Spinal cord (tissue), 10 donors: Measurements from ENCODE around the gene TBCCD1. TPM values are rescaled to one million over a fixed set of nuclear protein-coding genes. Genes with fewer than 3 reads are reported as not detected.
"Not testable (repeated sequence)": the region's sequence is repeated elsewhere in the genome, so short reads cannot be mapped to it uniquely, and the experiment has no call there.

ENCODE experiments used
- DNase-seq, 6 donors: peaks; one replicate each; pipeline versions ENCODE4 v3.0.0 to v3.0.0-alpha.2; 2013 to 2015; ENCODE audit warnings: low spot score in 6 of 6, low read depth in 4 of 6
- H3K27ac ChIP-seq: one replicate; pipeline ENCODE4 v1.5.1; 2013; ENCODE audit warnings: low read depth, low read length, control low read depth
- H3K27me3 ChIP-seq: one replicate; pipeline ENCODE4 v1.6.1; 2013; ENCODE audit warnings: low read length; ENCODE audit not compliant: control insufficient read depth, insufficient read depth
- H3K36me3 ChIP-seq: one replicate; pipeline ENCODE4 v1.6.1; 2013; ENCODE audit warnings: low read length; ENCODE audit not compliant: control insufficient read depth, insufficient read depth
- H3K4me1 ChIP-seq: one replicate; pipeline ENCODE4 v1.6.1; 2013; ENCODE audit warnings: low read length; ENCODE audit not compliant: control insufficient read depth, insufficient read depth
- H3K4me3 ChIP-seq: one replicate; pipeline ENCODE4 v1.5.1; 2013; ENCODE audit warnings: low read depth, low read length, control low read depth
- H3K9me3 ChIP-seq: one replicate; pipeline ENCODE4 v1.6.1; 2013; ENCODE audit warnings: low read length; ENCODE audit not compliant: control insufficient read depth, insufficient read depth
- WGBS: methylation state at CpG from one replicate; pipeline ENCODE4 v1.1.5; 2013; ENCODE audit warnings: missing lambda C conversion rate; ENCODE audit not compliant: insufficient coverage; 5-methylcytosine and 5-hydroxymethylcytosine counted together
- polyA plus RNA-seq, 2 donors: library from polyadenylated mRNA; unstranded; fragments of 120-200 nt; gene quantifications; one replicate each; pipeline ENCODE4 v1.2.1, GENCODE V29; 2013; ENCODE audit not compliant: insufficient read length in 2 of 2
- total RNA-seq, 2 donors: library from RNA; depleted of rRNA in 1 of 2; stranded (reverse); fragments of 120-200 nt in 1 of 2; fragments of >200 nt in 1 of 2; gene quantifications; one replicate each; pipeline versions ENCODE4 v1.2.3 to v1.2.4, GENCODE V29; 2013 to 2014
- donor health status: healthy.

Gene TBCCD1
- total and polyA plus RNA-seq, 4 donors = 17.1 to 30.1 (median 22.0) TPM

GRCh38 chr3:186586245-186586644 is 19.1 kb upstream of the TBCCD1 start:
- not testable (repeated sequence) for H3K4me3 ChIP-seq, H3K27me3 ChIP-seq, H3K4me1 ChIP-seq, DNase-seq, H3K9me3 ChIP-seq, H3K27ac ChIP-seq
- H3K36me3 ChIP-seq = peaks cover 16% of the 10 kb centered on the region
- WGBS = 80% methylated on average over 3 of the region's 9 CpGs

DNA sequence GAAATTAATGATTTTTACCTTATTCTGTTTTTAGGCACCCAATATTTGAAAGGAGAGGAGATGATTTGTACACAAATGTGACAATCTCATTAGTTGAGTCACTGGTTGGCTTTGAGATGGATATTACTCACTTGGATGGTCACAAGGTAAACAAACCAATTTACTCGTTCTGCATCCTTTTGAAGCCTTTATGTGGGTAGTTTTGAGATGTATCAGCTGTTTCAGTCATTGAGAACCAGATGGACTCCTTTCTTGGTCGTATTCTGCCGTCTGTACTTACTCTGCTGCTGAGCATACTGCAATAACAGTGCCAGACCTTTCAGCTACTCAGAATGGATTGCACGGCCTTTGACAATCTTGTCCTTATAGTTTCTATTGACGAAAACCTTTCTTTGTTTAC is 16.7 kb upstream of the TBCCD1 start:
- WGBS = no CpG with 5 or more reads among the region's 5 CpGs
- H3K36me3 ChIP-seq = peaks cover 19% of the 10 kb centered on the region

DNA sequence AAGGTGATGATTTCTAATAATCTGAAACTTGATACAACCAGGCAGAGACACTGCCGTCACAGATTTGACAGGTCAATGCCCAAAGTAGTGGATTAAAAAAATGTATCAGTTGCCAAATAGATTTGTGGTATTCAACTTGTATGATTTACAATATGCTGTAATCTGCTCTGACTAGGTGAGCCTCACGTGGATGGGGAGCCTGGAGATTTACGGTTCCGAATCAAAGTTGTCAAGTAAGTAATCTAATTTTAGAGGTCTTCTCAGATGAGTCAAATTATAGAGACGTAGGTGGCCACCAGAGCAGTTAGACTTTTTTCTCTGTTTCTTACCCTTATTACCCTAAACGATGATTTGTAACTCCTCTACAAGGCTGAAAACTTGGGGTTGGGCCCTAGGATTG is 15.4 kb upstream of the TBCCD1 start:
- Histone ChIP-seq H3K9me3 (no peaks in the 10 kb centered on the region), H3K27ac (no peak overlapping the region), H3K4me1 (no peaks in the 10 kb centered on the region), H3K4me3 (no peak overlapping the region), H3K36me3 (peaks cover 19% of the 10 kb centered on the region), H3K27me3 (no peaks in the 10 kb centered on the region)
- DNase-seq = no peak
- WGBS = 100% methylated on average over 1 of the region's 6 CpGs

More for the DNA sequence above, 16.7 kb upstream of the TBCCD1 start:
- Histone ChIP-seq H3K4me3 (no peak overlapping the region), H3K4me1 (no peaks in the 10 kb centered on the region), H3K27ac (no peak overlapping the region), H3K9me3 (no peaks in the 10 kb centered on the region), H3K27me3 (no peaks in the 10 kb centered on the region)
- peak in 1 of 6 donors; percentile 27 for DNase-seq

DNA sequence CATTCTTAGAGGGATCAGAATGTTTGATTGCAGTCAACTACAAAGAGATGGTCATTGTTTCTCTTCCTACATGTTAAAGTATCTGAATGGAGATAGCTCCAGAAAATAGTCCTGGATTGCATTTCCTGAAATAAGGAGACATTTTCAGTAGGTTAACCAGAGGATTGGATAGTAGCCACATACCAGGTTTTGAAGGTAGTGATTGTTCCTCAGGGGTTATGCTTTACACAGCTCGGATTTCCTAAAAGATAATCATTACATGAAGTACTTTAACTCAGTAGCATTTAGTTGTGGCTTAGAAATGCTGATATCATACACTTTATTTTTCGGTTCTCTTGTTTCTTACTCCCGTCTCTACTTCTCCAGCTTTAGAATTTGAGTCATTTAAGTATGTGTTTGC is 13.6 kb upstream of the TBCCD1 start:
- H3K27me3 ChIP-seq = no peaks in the 10 kb centered on the region
- peaks cover 19% of the 10 kb centered on the region for H3K36me3 ChIP-seq
- no peaks in the 10 kb centered on the region for H3K4me1 ChIP-seq
- no peaks in the 10 kb centered on the region for H3K9me3 ChIP-seq
- no peak overlapping the region for H3K4me3 ChIP-seq
- WGBS = no CpG with 5 or more reads among the region's 3 CpGs
- no peak for DNase-seq
- H3K27ac ChIP-seq = no peak overlapping the region

- DNase-seq = no peak
- Histone ChIP-seq H3K36me3 (peaks cover 14% of the 10 kb centered on the region), H3K27ac (no peak overlapping the region), H3K9me3 (no peaks in the 10 kb centered on the region), H3K4me3 (no peak overlapping the region), H3K4me1 (no peaks in the 10 kb centered on the region), H3K27me3 (no peaks in the 10 kb centered on the region)
- no CpG with 5 or more reads among the region's 2 CpGs for WGBS
Measured at GRCh38 chr3:186577521-186577920, 10.4 kb upstream of the TBCCD1 start.

- H3K9me3 ChIP-seq = no peaks in the 10 kb centered on the region
- no peak overlapping the region for H3K27ac ChIP-seq
- DNase-seq = no peak
- peaks cover 15% of the 10 kb centered on the region for H3K4me1 ChIP-seq
- WGBS = no CpG with 5 or more reads among the region's 2 CpGs
- no peaks in the 10 kb centered on the region for H3K27me3 ChIP-seq
- H3K4me3 ChIP-seq = peak overlapping the region; percentile 73
- peaks cover 8% of the 10 kb centered on the region for H3K36me3 ChIP-seq
Measured at GRCh38 chr3:186571644-186572013, 4.5 kb upstream of the TBCCD1 start.

DNA sequence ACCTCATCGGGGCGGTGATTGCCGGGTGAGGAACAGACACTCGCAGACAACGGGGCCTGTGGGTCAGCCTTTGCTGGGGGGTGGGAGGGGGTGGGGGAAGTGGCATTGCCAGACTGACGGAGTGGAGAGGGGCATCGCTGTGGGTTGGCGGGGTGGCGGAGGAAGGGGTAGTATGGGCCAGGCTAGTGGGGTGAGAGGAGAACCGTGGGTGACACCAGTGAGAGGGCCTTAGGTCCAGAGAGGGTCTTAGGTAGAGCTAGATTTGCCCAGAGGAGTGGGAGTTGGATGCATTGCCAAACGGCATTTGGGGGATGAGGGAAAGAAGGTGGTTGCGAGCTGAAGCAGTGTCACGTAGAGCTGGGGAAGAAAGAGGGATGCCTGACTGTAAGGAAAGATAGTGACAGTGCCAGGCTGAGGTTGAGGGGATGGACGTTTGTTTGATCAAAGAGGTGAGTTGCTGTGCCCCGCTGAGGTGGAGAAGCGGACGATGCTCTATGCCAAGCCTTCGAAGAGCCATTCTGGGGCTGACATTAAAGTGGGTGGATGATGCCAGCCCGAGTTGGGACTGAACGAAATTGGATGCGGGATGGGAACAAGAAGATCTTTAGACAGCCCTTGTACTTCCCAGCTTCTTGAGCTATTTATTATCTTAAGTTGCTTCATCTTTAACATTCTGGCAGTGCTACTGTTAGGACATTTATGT is 4.0 kb upstream of the TBCCD1 start:
- WGBS = 9% methylated on average over 21 of the region's 21 CpGs
- Histone ChIP-seq H3K4me3 (peak overlapping the region; percentile 73), H3K27ac (peak overlapping the region; percentile 67), H3K4me1 (peaks cover 17% of the 10 kb centered on the region), H3K9me3 (no peaks in the 10 kb centered on the region), H3K36me3 (peaks cover 8% of the 10 kb centered on the region), H3K27me3 (no peaks in the 10 kb centered on the region)
- no peak for DNase-seq

GRCh38 chr3:186570096-186570940 is 3.2 kb upstream of the TBCCD1 start, which contains the start of gene DNAJB11:
TSS of gene DNAJB11 (plus strand) at chr3:186570720. CDS start at chr3:186570898, 178 bp downstream.
- Histone ChIP-seq H3K27ac (peak within 1 kb of the TSS; percentile 87), H3K9me3 (no peaks in the 10 kb centered on the region), H3K36me3 (peaks cover 8% of the 10 kb centered on the region), H3K27me3 (no peaks in the 10 kb centered on the region), H3K4me1 (peaks cover 20% of the 10 kb centered on the region), H3K4me3 (peak within 1 kb of the TSS; percentile 73)
- DNase-seq = peak; percentile 96 to 100 (median 100)
- 0% methylated on average over 50 of the region's 59 CpGs for WGBS

GRCh38 chr3:186569779-186570095 is 2.6 kb upstream of the TBCCD1 start:
- DNase-seq = no peak
- Histone ChIP-seq H3K4me3 (peak overlapping the region; percentile 73), H3K9me3 (no peaks in the 10 kb centered on the region), H3K36me3 (peaks cover 5% of the 10 kb centered on the region), H3K27me3 (no peaks in the 10 kb centered on the region), H3K27ac (peak overlapping the region; percentile 87), H3K4me1 (peaks cover 20% of the 10 kb centered on the region)
- WGBS = 8% methylated on average over 7 of the region's 7 CpGs

GRCh38 chr3:186569361-186569760 is 2.2 kb upstream of the TBCCD1 start:
- H3K4me1 ChIP-seq = peaks cover 20% of the 10 kb centered on the region
- H3K9me3 ChIP-seq, DNase-seq, H3K27ac ChIP-seq, H3K36me3 ChIP-seq, H3K27me3 ChIP-seq, H3K4me3 ChIP-seq: not testable (repeated sequence)
- WGBS = 94% methylated on average over 6 of the region's 11 CpGs
